SH-SY5Y (cell line): ENCODE results near the gene KCNK17.

Experiments used
- GATA2 ChIP-seq: IDR thresholded peaks from 2 replicates; pipeline ENCODE4 v1.6.1; 2011; ENCODE audit warnings: mild to moderate bottlenecking, low read depth, low read length
- GATA3 ChIP-seq: IDR thresholded peaks from 2 replicates; pipeline ENCODE4 v1.6.1; 2011; ENCODE audit warnings: low read depth, mild to moderate bottlenecking, low read length, moderate library complexity

KCNK17 gene

GRCh38 chr6:39249278-39249677 is 64.9 kb downstream of the KCNK17 start:
- TF ChIP-seq GATA3, result no peak
- TF ChIP-seq GATA2, result no peak
